SU-DHL-6 (cell line): ENCODE data around the gene ERCC4.

ENCODE experiments used
- EZH2phosphoT487 ChIP-seq: fragments of 200-600 bp; sonication (generic), shearing (Covaris generic); conservative IDR thresholded peaks from 2 replicates; pipeline ENCODE4 v1.6.1; 2018; ENCODE audit warnings: mild to moderate bottlenecking, antibody characterized with exemption, low read length, moderate library complexity, mixed read lengths
- TF ChIP-seq, protein P1 (sequence below): fragments of 200-600 bp; sonication (generic); IDR thresholded peaks from one replicate; pipeline ENCODE4 v1.5.1; 2017; ENCODE audit warnings: antibody characterized with exemption, mild to moderate bottlenecking, low read length, moderate library complexity; ENCODE audit not compliant: insufficient read depth, poor library complexity, severe bottlenecking

DNA sequence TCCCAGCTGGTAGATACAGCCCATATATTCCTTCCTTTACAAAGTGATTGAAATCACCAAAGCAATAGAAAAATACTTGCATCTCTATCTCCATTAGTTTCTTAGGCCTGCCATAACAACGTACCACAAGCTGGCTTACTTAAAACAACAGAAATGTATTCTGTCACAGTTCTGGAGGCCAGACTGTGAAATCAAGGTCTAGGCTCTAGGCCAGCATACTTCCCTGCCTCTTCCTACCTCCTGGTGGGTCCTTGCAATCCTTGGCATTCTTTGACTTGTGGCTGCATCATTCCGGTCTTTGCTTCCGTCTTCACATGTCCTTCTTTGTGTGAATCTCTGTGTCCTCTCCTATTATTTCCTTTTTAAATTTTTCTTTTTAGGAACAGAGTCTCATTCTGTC is 62.5 kb downstream of the ERCC4 start:
- TF ChIP-seq, protein P1, sequence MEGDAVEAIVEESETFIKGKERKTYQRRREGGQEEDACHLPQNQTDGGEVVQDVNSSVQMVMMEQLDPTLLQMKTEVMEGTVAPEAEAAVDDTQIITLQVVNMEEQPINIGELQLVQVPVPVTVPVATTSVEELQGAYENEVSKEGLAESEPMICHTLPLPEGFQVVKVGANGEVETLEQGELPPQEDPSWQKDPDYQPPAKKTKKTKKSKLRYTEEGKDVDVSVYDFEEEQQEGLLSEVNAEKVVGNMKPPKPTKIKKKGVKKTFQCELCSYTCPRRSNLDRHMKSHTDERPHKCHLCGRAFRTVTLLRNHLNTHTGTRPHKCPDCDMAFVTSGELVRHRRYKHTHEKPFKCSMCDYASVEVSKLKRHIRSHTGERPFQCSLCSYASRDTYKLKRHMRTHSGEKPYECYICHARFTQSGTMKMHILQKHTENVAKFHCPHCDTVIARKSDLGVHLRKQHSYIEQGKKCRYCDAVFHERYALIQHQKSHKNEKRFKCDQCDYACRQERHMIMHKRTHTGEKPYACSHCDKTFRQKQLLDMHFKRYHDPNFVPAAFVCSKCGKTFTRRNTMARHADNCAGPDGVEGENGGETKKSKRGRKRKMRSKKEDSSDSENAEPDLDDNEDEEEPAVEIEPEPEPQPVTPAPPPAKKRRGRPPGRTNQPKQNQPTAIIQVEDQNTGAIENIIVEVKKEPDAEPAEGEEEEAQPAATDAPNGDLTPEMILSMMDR: no peak
- no peak for TF ChIP-seq EZH2phosphoT487
